GM21390 (cell line): ENCODE measurements around the gene RNF41.
"Not testable (repeated sequence)": the region's sequence is repeated elsewhere in the genome, so short reads cannot be mapped to it uniquely, and the experiment has no call there.

Source experiments
- ATAC-seq: cut with Tn5 transposase; IDR thresholded peaks from one replicate; pipeline ENCODE4 v1.9.1; 2021; ENCODE audit not compliant: unreplicated experiment

The RNF41 gene

DNA sequence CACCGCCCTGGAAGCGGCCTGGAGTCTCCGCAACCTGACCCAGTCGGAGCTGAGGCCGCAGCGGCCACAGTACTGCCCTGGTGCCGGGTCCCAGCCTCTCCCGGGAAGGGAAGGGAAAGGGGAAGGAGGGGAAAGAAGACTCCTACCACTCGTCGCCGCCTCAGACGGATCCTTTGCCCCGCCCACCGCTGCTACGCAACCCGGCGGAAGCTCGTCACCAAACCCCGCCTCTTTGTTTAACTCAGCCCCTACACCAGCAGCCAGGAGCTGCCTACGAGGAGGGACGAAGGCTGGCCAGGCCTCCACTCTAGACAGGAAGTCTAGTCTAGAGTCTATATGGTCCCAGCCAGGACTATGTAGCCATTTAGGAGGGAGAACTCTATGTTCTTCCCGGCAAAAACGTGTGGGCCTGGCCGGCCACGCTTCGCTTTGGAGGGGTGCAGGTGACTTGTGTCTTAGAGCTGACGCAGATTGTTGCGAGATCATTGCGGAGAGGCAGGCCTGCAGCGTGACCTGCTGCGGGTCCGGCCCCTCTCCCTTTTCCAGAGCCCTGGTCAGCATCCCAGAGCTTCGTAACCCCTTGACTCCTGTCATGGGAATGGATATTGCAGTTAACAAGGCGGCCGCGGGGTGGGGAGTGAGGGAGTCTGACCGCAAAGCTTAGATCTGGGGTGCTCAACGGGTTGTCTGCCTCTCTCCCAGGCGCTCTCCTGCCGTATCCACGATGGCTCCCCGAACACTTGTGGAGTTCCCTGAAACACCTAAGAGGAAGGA lies at the start of gene RNF41:
TSS of gene RNF41 (minus strand) at position 166 of the 774 bp plus-strand sequence. CDS start 7,875 bp downstream, outside the sequence.
- ATAC-seq: peak; percentile 80

DNA sequence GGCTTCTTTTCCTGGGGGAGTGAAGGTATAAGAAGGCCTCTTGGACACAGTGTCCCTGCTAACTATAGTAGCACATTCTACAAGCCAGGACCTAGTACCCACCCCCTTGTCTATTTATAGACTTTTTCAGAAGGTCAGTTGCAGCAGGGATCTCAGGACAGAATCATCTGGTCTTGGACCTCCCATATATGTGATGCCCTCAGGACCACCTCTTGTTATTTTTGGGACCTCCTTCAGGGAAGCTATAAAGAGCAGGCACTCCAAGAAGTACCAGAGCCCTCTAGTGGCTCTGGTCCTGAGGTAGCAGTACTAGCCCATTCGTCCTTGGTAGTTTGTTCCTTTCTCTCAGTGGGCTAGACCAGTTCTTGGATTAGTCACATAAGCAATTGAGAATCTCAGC lies 49.3 kb upstream of the RNF41 start:
- no peak for ATAC-seq

DNA sequence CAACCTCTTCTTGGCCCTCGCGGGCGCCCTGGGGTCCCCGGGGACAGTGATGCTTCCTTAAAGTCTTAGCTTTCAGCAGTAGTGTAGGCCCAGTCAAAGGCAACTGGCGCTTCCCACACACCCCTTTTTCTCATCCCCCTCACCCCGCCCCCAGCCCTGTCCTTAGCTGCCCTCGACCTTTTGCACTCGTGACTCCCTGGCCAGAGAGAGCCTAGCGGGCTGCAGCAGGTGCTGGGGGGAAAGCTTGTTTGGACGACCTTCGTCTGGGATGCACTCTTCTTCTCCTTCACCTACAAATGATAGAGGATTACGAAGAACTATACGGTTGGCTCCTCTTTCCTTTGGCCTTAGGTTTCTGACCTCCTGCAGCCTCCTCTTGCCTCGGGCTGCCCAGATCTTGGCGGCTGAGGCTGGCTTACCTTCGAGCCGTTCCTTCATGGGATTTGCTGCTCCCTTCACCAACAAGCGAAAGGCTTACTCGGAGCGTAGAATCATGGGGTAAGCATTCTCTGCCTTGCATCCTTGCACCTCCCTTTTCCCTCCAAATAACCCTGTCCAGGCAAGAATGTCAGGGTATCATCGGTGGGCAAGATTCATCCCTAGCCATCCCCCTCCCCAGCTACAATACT lies 45.8 kb upstream of the RNF41 start:
- ATAC-seq: peak; percentile 14

DNA sequence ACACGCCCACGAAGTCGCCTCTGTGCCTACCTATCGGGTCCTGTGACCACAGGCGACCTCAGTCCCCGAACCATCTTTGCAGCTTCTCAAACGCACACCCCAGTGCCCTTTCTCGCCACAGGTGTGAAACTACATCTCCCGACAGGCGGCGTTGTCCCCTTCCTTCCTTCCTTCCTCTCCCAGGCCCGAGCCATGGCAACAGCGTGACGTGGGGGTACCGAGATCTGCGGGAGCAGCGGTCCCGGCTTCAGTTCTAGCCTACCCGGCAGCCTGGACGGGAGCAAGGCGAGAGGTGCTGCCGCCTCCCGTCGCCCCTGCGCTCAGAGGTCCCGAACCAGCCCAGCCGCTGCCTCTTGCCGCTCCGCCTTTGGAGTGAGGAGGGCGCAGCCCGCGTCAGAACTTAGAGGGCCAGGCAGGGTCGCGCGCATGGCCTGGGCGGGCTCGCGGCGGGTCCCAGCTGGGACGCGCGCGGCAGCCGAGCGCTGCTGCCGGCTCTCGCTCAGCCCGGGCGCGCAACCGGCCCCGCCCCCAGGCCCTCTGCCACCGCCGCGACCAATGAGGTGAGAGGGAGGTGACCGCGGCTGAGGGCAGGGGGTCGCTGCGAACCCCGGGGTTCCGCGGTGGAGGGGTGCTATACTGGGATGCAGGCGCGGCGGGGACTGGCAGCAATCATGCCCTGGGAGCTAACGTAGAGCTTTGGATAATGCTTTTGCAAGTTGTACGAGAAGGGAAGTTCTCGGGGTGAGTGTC lies 45.1 kb upstream of the RNF41 start, which contains the start of gene COQ10A:
TSS of gene COQ10A (plus strand) at position 250 of the 750 bp plus-strand sequence. CDS start at position 427, 177 bp downstream.
- peak; percentile 90 for ATAC-seq

DNA sequence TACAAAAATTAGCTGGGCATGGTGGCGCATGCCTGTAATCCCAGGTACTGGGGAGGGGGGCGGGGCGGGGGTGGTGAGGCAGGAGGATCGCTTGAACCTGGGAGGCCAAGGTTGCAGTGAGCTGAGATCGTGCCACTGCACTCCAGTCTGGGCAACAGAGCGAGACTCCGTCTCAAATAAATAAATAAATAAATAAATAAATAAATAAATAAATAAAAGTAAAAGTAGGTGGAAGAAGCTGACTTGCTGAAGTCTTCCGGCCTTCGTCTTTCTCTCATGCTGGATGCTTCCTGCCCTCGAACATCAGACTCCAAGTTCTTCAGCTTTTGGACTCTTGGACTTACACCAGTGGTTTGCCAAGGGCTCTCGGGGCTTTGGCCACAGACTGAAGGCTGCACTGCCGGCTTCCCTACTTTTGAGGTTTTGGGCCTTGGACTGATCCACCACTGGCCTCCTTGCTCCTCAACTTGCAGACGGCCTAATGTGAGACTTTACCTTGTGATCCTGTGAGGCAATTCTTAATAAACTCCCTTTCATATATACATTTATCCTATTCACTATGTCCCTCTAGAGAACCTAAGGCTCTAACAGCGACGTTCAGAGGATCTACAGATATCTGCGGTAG lies 44.5 kb upstream of the RNF41 start:
- ATAC-seq: not testable (repeated sequence)

DNA sequence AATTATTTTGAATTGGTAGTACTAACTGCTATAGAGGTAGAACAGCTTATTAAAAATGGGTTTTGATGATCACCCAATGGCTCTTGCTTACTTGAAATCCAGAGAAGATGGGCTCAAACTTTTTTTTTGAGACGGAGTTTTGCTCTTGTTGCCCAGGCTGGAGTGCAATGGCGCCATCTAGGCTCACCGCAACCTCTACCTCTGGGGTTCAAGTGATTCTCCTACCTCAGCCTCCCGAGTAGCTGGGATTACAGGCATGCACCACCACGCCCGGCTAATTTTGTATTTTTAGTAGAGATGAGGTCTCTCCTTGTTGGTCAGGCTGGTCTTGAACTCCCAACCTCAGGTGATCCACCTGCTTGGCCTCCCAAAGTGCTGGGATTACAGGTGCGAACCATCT lies 41.2 kb upstream of the RNF41 start:
- ATAC-seq: not testable (repeated sequence)

DNA sequence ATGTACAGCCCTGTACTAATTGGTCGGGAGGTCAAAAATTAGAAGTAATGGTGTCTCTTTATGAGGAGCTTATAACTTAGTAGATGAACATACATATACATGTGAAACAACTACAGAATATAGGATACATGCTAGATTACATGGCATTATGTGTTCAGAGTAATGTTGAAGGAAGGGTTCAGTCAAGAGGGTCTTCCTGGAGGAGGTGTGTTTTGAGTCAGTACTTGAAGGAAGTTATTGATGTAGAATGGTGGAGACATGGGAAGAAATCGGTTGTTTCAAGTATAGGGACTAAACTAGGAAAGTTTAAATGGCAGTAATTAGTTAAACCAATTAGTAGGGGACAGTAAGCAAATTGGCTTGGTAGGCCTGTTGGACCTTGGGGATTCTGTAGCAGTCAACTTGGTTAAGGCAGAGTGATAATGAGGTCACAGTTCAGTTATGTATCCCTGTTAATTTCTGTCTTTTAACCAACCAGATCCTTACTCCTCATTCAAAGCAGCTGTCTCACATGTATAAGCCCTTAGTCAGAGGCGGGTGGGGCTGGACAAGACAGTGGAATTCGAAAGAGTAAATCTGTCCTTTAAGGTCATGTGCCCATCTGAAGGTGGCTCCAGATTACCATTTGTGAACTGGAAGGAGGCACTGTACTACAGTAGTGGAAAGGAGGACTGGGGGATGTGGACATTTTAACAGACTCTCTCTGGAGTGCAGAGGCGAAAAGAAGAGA lies 39.9 kb upstream of the RNF41 start:
- no peak for ATAC-seq

DNA sequence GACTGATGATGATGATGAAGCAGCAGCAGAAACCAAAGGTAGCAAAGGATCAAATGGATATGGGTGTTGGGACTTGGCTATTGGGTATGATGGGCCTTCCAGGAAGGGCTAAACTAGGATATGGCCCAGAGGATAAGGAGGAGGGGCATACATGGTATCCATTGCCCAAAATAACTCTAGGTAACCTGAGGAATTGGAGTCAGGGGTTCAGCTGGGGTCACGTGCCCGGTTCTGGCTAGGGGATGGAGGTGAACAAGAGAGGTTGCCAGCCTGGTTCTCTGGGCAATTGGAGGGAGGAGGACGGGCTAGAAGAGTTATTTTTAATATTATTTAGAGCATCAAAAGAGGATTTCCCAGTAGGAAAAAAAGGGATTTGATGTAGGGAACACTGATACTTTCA lies 39.2 kb upstream of the RNF41 start:
- no peak for ATAC-seq

DNA sequence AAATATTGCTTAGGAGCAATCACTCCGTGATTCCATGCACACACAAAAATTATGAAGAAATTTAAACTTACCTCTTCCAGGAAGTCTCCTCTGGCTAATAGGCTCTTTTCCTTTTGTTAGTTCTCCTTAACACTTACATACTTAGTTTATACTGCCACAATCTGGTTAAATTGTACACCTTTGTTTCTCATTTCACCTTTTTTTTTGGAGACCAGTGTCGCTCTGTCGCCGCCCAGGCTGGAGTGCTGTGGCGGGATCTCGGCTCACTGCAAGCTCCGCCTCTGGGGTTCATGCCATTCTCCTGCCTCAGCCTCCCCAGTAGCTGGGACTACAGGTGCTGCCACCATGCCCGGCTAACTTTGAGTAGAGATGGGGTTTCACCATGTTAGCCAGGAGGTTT lies 38.7 kb upstream of the RNF41 start:
- no peak for ATAC-seq

DNA sequence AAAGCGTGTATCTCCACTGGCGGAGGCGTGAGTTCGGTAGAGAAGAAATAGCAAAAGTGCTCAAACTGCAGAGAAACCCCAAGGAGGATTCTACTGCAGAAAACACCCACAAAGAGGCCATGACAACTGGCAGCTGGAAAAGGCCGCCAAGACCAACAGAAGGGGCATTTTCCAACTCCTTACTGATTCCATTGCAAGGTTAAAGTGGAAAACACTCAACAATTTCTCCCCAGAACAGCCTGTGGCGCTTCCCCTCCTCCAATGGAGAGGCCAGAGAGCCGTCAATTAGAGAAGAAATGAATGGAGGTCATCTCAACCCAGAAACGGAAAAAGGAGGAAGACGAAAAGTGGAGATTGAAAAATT lies 37.1 kb upstream of the RNF41 start:
- ATAC-seq: no peak

DNA sequence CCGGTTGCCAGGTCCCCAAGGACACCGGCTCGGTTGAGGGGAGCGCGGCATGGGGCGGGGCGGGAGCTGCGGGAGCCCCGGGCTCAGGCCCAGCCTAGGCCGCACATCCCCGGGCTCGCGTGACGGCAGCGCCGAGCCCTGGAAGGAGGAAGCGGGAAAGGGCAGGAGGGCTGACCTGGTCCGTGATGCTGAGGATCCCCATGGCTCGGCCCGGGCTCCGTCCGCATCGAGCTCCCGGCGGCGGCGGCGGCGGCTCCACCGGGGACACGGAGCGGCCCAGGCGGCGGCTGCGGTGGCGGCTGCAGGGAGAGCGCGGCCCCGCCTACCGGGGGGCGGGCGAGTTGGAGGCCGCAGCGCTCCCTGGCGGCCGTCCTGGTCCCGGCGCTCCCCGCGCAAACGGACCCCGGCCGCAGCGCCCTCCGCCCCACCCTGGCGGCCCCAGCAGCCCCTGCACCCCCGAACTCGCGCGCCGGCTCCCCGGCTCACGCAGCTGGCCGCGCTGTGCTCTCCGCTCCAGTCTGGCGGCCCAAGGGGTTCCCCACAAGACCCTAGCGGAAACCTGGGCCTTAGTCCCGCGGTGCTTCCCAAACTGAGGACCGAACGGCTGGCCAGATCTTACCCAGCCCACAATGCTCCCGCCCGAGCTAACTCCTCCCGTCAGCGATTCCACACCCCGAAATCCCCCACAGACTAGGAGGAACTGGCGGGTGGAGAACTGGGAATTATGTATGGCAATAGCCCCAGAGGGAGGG lies 36.5 kb upstream of the RNF41 start, which contains the start of gene ANKRD52:
TSS of gene ANKRD52 (minus strand) at position 317 of the 752 bp plus-strand sequence. CDS start at position 202, 115 bp downstream.
- ATAC-seq: peak; percentile 88

DNA sequence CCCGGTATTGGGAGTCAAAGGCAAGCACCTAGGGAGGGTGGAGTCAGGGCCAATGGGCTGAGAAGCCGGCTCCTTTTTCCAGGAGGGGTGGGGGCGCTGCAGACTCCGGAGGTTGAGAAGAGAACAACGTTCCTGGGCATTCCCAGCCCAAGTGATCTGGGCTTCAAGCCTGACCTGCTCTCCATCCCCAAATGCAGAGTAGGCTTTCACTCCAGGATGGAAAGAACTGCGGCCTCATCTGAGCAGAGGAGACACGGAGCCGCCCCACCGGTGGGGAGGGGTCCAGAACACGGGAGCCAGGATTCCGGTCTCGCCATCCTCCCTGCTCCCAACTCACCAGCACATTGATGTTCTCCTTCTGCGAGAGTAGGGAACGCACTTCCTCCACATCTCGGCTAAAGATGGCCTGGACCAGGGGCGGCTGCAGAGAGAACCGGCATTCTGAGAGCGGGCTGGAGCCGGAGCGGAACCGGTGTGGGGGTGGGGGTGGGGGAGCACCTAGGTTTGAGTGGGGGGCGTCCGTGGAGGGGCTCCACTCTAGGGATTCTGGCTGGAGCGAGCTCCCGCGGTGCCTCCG lies 35.9 kb upstream of the RNF41 start:
- peak; percentile 15 for ATAC-seq

DNA sequence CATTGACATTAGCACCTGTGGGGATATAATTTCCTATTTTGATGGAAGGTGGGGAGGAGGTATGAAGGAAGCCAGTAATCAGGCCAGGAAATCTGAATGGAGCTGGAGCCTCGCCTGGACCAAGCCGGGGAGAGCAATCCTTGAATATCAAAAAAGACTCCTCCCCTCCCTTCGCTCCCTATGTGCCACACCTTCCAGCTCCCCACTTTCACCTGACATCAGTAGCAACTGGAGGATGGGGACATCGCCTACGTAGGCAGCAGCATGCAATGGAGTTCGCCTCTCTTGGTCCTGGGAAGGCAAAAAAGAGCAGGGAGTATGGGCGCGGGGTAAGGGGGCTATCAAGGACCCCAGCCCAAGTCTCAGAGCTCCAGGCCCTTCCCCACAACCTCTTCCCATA lies 35.3 kb upstream of the RNF41 start:
- ATAC-seq: no peak

DNA sequence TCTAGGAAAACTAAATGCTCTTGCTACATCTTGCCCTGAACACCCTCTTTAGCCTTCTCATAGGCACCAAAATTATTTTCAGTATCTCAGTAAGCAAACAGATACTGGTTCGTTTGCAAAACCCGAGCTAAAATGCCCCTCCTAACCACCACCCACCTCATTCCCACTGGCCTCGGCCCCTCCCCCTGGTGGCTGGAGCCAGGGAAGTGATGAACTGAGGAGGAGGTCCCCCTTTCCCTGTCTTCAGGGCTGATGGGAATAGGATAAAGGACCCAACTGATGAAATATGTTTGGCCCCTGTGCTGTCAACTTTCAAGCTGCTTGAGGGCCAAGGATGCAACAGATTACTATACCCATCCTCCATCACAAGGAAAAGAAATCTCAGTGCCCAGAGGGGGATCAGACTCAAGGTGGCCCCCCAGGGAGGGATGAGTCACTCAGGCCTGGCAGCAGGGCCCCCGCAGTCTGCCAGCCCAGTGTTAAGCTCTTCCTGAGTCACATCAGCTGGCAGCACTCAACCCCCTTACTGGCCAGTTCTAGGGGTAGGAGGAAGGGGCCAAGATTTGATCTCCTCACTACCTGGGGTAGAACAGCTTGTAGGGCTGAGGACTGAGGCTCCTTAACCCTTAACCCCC lies 34.7 kb upstream of the RNF41 start:
- ATAC-seq: no peak

DNA sequence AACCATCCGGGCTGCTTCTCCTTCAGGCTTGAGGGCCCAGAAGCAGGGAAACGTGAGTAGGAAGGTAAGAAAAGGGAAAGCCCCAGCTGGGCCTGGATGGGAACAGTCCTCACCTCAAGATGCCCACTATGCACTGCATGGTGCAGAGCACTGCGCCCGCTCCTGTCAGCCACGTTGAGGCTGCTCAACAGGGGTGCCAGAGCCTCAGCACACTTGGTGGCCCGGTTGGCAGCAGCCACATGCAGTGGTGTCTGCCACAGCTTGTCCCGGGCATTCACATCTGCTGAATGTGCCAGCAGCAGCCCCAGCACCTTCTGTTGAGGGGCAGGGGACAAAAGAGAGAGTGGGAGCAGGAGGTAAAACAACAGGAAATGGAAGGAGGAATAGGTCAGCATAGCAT lies 33.9 kb upstream of the RNF41 start:
- no peak for ATAC-seq

DNA sequence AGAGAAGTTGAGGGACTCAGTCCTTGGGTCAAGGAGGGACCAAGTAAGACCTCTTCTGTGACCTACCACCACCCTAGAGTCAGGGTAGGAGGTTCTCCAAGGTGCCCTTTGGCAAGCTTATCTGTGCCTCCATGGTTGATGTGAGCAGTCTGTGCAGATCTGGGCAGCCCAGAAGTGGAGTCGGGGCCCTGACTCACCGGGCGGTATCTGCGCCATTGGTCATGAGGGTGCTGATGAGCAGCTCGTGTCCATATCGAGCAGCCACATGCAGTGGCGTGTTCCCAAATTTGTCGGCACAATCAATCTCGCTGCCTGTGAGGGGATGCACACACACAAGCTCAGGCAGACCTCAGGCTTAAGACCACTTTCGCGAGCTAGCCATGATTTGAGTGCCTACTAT lies 31.4 kb upstream of the RNF41 start:
- no peak for ATAC-seq

DNA sequence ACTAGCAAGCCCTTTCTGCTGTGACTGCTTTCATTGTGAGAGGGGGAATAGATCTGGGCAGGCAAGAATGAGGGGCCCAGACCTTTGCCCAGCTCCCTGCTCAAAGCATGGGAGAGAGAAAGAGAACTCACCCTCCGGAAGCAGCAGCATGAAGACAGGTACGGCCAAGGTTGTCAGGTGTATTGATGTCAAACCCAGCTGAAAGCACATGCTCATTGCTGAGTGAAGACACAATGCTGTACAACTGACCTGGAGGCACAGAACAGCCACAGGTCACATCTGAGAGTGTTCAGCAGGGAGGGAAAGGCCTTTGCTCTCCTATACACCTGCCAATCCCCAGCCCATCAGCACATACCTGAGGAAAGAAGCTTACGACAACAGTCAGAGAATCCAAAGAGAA lies 30.9 kb upstream of the RNF41 start:
- ATAC-seq: no peak

DNA sequence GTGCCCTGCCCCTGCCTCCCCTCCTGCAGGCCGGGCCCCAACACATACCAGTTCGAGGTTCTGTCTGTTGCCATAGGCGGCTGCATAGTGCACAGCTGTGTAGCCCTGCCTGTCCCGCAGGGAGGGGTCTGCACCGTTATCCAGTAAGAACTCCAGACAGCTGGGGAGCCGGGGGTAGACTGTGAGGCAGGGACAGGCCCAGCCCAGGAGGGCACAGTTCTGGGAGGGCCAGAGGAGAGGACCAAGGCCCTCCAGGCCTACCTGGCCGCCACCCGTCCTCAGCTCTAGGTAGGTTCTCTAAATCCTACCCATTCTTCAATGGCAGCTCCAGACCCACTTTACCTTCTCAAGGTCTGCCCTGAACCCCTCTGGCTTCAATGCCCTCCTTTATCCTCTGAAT lies 27.0 kb upstream of the RNF41 start:
- no peak for ATAC-seq

DNA sequence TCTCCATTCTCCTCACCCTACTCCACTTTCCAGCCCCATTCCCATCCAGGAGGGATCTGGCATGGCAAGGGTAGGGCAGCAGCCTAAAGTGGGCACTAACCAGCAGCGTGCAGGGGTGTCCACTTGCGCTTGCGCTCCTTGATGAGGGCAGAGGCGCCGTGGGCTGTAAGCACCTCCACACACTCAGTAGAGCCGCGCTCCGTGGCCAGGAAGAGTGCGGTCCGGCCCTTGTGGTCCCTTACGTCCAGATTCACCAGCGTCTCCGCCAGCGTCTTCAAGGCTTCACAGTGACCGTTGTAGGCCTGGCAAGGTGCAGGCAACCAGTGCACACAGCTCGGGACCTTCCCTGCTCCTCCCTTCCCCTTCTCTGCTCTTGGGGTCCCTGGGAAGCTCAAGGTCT lies 26.2 kb upstream of the RNF41 start:
- no peak for ATAC-seq
